GM23338 (cell line): ENCODE measurements around the gene ILDR2. TPM values are rescaled to one million over a fixed set of nuclear protein-coding genes. Genes with fewer than 3 reads are reported as not detected.

Experiments
- ATAC-seq: fragments of 200-7000 bp; cut with Tn5 transposase; 3 replicates; pipeline ENCODE4 v1.9.1; 2020
- DNase-seq: peaks from one replicate; pipeline ENCODE4 v3.0.0-alpha.2; 2015; ENCODE audit warnings: low spot score
- H2AFZ ChIP-seq: fragments of 200-600 bp; sonication (generic); 2 replicates; pipeline ENCODE4 v1.8.0; 2016; ENCODE audit warnings: antibody characterized with exemption, mild to moderate bottlenecking, moderate library complexity
- H3F3A ChIP-seq: fragments of 200-600 bp; sonication (generic); replicated peaks from 2 replicates; pipeline ENCODE4 v1.8.0; 2017; ENCODE audit warnings: antibody characterized with exemption, mixed run types, low read depth
- H3K27ac ChIP-seq: fragments of 200-600 bp; sonication (generic); 2 replicates; pipeline ENCODE4 v1.6.1; 2016; ENCODE audit warnings: low read depth
- H3K27me3 ChIP-seq: fragments of 200-600 bp; sonication (generic); 2 replicates; pipeline ENCODE4 v1.8.0; 2016; ENCODE audit warnings: mild to moderate bottlenecking, mixed run types, moderate library complexity; ENCODE audit not compliant: insufficient read depth
- H3K36me3 ChIP-seq: fragments of 200-600 bp; sonication (generic); 2 replicates; pipeline ENCODE4 v1.8.0; 2016; ENCODE audit warnings: mild to moderate bottlenecking; ENCODE audit not compliant: insufficient read depth
- H3K4me1 ChIP-seq: fragments of 200-600 bp; sonication (generic); 2 replicates; pipeline ENCODE4 v1.8.0; 2016; ENCODE audit warnings: mild to moderate bottlenecking, moderate library complexity; ENCODE audit not compliant: insufficient read depth
- H3K4me2 ChIP-seq: fragments of 200-600 bp; sonication (generic); 2 replicates; pipeline ENCODE4 v1.7.1; 2017; ENCODE audit warnings: mixed run types
- H3K4me3 ChIP-seq: fragments of 200-600 bp; sonication (generic); 2 replicates; pipeline ENCODE4 v1.6.1; 2016; ENCODE audit warnings: mixed run types
- H3K79me2 ChIP-seq: fragments of 200-600 bp; sonication (generic); replicated peaks from 2 replicates; pipeline ENCODE4 v1.8.0; 2017; ENCODE audit warnings: mild to moderate bottlenecking; ENCODE audit not compliant: insufficient read depth
- H3K9me2 ChIP-seq: fragments of 200-600 bp; sonication (generic); 2 replicates; pipeline ENCODE4 v1.8.0; 2017; ENCODE audit not compliant: insufficient read depth
- H4K20me1 ChIP-seq: fragments of 200-600 bp; sonication (generic); replicated peaks from 2 replicates; pipeline ENCODE4 v1.8.0; 2017; ENCODE audit warnings: mild to moderate bottlenecking; ENCODE audit not compliant: insufficient read depth
- H3K27ac Mint-ChIP-seq: 2 replicates; pipeline ENCODE4 v1.8.0; 2020; ENCODE audit warnings: inconsistent platforms, mild to moderate bottlenecking, moderate library complexity, mixed read lengths
- H3K27me3 Mint-ChIP-seq: 3 replicates; pipeline ENCODE4 v1.8.0; 2022; ENCODE audit warnings: low read depth, mild to moderate bottlenecking, moderate library complexity, mixed read lengths, inconsistent platforms; ENCODE audit not compliant: insufficient read depth, poor library complexity
- H3K36me3 Mint-ChIP-seq: 3 replicates; pipeline ENCODE4 v1.8.0; 2021; ENCODE audit warnings: low read depth, mild to moderate bottlenecking, inconsistent platforms, moderate library complexity, mixed read lengths
- H3K4me1 Mint-ChIP-seq: 3 replicates; pipeline ENCODE4 v1.8.0; 2020; ENCODE audit warnings: mild to moderate bottlenecking, inconsistent platforms, mixed read lengths
- H3K4me3 Mint-ChIP-seq: 3 replicates; pipeline ENCODE4 v1.8.0; 2021; ENCODE audit warnings: moderate library complexity, mild to moderate bottlenecking, inconsistent platforms, mixed read lengths
- H3K9me3 Mint-ChIP-seq: 3 replicates; pipeline ENCODE4 v1.8.0; 2020; ENCODE audit warnings: moderate library complexity, mild to moderate bottlenecking, inconsistent platforms, mixed read lengths
- CREB1 ChIP-seq: fragments of 250-450 bp; sonication (Bioruptor Pico); IDR thresholded peaks from 2 replicates; pipeline ENCODE4 v1.5.0; 2020; ENCODE audit warnings: low read depth, mild to moderate bottlenecking, moderate library complexity
- CTCF ChIP-seq, 2 experiments: fragments of 200-600 bp in 1 of 2; sonication (generic) in 1 of 2; conservative IDR thresholded peaks; 2 replicates each; pipeline versions ENCODE4 v1.5.1 to v1.6.1; 2016 to 2017; ENCODE audit warnings: antibody characterized with exemption in 2 of 2, low read depth in 2 of 2, mild to moderate bottlenecking in 2 of 2, moderate library complexity in 1 of 2
- EZH2 ChIP-seq: fragments of 200-600 bp; sonication (generic); IDR thresholded peaks from one replicate; pipeline ENCODE4 v1.8.0; 2017; ENCODE audit warnings: antibody characterized with exemption, mild to moderate bottlenecking, low read depth; ENCODE audit not compliant: unreplicated experiment
- JUNB ChIP-seq: IDR thresholded peaks from one replicate; pipeline ENCODE4 v1.6.1; 2016; ENCODE audit warnings: antibody characterized with exemption; ENCODE audit not compliant: unreplicated experiment
- NANOG ChIP-seq: IDR thresholded peaks from 2 replicates; pipeline ENCODE4 v1.6.1; 2016; ENCODE audit warnings: antibody characterized with exemption, borderline replicate concordance
- POLR2AphosphoS5 ChIP-seq: IDR thresholded peaks from 2 replicates; pipeline ENCODE4 v1.6.1; 2016; ENCODE audit warnings: antibody characterized with exemption, low read depth
- REST ChIP-seq: IDR thresholded peaks from one replicate; pipeline ENCODE4 v1.6.1; 2018; ENCODE audit warnings: antibody characterized with exemption; ENCODE audit not compliant: unreplicated experiment
- STAT1 ChIP-seq: IDR thresholded peaks from one replicate; pipeline ENCODE4 v1.6.1; 2016; ENCODE audit warnings: antibody characterized with exemption; ENCODE audit not compliant: unreplicated experiment
- ZNF114 ChIP-seq: fragments of 250-450 bp; sonication (Bioruptor Pico); IDR thresholded peaks from 2 replicates; pipeline ENCODE4 v1.5.0; 2020; ENCODE audit warnings: mild to moderate bottlenecking, moderate library complexity
- ZNF331 ChIP-seq: fragments of 250-450 bp; sonication (Bioruptor Pico); IDR thresholded peaks from 2 replicates; pipeline ENCODE4 v1.5.0; 2020; ENCODE audit warnings: low read depth, mild to moderate bottlenecking, moderate library complexity
- ZNF462 ChIP-seq: fragments of 250-450 bp; sonication (Bioruptor Pico); IDR thresholded peaks from 2 replicates; pipeline ENCODE4 v1.5.0; 2020; ENCODE audit warnings: mild to moderate bottlenecking, moderate library complexity
- polyA plus RNA-seq: library from polyadenylated mRNA; unstranded; fragments of >200 nt; fragmentation: Nextera tagmentation; extraction: Ambion mirVana; gene quantifications from 2 replicates; pipeline ENCODE4 v1.2.1, GENCODE V29; 2016
- total RNA-seq: library from RNA; depleted of rRNA; stranded (reverse); fragments of >200 nt; shearing (Covaris generic); gene quantifications from 2 replicates; pipeline ENCODE4 v1.2.3, GENCODE V29; 2014

The ILDR2 gene
- total and polyA plus RNA-seq, 2 experiments from 2014 or later = 0.27 to 2.4 TPM

- TF ChIP-seq CTCF (conservative IDR thresholded peaks at IDR 0.05; ENCODE audit: low read depth in 2 of 2) = no peak
- TF ChIP-seq REST = no peak
- TF ChIP-seq POLR2AphosphoS5 = no peak
- no peak for TF ChIP-seq JUNB
- no peak for TF ChIP-seq ZNF331 (CRISPR knock-in tag)
- no peak for TF ChIP-seq EZH2
- TF ChIP-seq CREB1 (CRISPR knock-in tag) = no peak
- TF ChIP-seq NANOG = no peak
Measured at GRCh38 chr1:166933140-166933539, 42.2 kb downstream of the ILDR2 start (continued).

- Histone ChIP-seq H3K27me3 (no peaks in the 10 kb centered on the region), H3K4me2 (no peak overlapping the region), H3K4me1 (peaks cover 11% of the 10 kb centered on the region; the same call in 1 of the 2 replicates), H3F3A (no peaks in the 10 kb centered on the region), H2AFZ (no peak overlapping the region), H3K4me3 (no peak overlapping the region), H3K79me2 (no peaks in the 10 kb centered on the region), H4K20me1 (no peaks in the 10 kb centered on the region), H3K36me3 (no peaks in the 10 kb centered on the region), H3K9me2 (peaks cover 8% of the 10 kb centered on the region), H3K27ac (no peak overlapping the region)
- Mint-ChIP-seq H3K4me1 (peaks cover 22% of the 10 kb centered on the region), H3K4me3 (no peak overlapping the region), H3K36me3 (no peaks in the 10 kb centered on the region), H3K27ac (no peak overlapping the region), H3K27me3 (no peaks in the 10 kb centered on the region), H3K9me3 (no peaks in the 10 kb centered on the region)
- DNase-seq (no peak), ATAC-seq (no peak)
- TF ChIP-seq ZNF114 (CRISPR knock-in tag) (no peak), JUNB (no peak), ZNF462 (CRISPR knock-in tag) (no peak), STAT1 (no peak), POLR2AphosphoS5 (no peak), CTCF (conservative IDR thresholded peaks at IDR 0.05; ENCODE audit: low read depth in 2 of 2) (no peak)
Measured at GRCh38 chr1:166929911-166930310, 45.4 kb downstream of the ILDR2 start.
